ENCODE results near the gene PLA2G6.

PLA2G6 gene

DNA sequence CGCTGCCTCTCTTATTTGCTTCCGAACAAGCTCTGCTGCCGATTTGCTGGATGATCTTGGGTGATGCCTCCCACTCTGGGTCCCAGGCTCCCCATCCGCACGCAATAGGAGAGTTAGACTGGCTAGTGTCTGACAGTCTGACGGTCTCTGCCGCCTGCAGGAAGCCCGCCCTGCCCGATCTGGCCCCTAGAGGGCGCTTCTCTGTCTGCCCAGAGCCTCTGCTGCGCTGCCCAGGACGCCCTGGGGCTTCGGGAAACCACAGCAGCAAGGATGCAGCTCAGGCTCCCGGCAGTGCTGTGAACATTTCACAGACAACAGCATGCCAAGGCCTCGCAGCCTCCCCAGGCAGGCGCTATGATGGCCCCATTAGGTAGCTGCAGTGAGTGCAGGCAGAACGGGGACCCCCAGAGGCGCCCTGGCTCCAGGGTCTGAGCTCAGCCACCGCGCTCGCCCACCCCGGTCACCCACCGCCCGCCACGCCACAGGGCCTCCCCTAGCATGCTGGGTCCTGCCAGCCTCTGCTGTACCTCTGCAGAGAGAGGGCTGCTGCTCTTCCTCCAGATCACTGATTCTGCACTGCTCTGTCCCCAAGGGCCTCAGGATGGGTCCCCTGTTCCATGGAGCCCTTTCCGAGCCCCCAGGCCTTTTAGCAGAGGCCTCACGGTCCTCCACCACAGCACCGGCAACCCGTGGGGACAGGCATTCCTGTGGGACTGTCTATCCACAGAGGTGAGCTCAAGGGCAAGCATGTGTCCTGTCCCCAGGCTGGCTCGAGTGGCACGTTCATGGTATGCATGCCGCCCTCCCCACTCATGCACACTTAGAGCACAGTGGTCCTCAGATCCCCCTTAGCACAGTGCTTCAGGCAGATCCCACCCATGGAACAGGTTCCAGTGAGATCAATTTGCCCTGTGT is 66.9 kb downstream of the PLA2G6 start (continued):
- TF ChIP-seq, protein P1, sequence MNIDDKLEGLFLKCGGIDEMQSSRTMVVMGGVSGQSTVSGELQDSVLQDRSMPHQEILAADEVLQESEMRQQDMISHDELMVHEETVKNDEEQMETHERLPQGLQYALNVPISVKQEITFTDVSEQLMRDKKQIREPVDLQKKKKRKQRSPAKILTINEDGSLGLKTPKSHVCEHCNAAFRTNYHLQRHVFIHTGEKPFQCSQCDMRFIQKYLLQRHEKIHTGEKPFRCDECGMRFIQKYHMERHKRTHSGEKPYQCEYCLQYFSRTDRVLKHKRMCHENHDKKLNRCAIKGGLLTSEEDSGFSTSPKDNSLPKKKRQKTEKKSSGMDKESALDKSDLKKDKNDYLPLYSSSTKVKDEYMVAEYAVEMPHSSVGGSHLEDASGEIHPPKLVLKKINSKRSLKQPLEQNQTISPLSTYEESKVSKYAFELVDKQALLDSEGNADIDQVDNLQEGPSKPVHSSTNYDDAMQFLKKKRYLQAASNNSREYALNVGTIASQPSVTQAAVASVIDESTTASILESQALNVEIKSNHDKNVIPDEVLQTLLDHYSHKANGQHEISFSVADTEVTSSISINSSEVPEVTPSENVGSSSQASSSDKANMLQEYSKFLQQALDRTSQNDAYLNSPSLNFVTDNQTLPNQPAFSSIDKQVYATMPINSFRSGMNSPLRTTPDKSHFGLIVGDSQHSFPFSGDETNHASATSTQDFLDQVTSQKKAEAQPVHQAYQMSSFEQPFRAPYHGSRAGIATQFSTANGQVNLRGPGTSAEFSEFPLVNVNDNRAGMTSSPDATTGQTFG (tag by site-specific recombination; IDR thresholded peaks at IDR 0.05; ENCODE audit: borderline replicate concordance): no peak
- TF ChIP-seq ZBTB7A (tag by site-specific recombination; IDR thresholded peaks at IDR 0.05; ENCODE audit: low read depth): no peak
- TF ChIP-seq ZFP37 (tag by site-specific recombination; IDR thresholded peaks at IDR 0.05): no peak
- no peak for TF ChIP-seq ZNF585B (tag by site-specific recombination; IDR thresholded peaks at IDR 0.05)
- TF ChIP-seq ZNF350 (tag by site-specific recombination; IDR thresholded peaks at IDR 0.05): no peak
- TF ChIP-seq, protein P2, sequence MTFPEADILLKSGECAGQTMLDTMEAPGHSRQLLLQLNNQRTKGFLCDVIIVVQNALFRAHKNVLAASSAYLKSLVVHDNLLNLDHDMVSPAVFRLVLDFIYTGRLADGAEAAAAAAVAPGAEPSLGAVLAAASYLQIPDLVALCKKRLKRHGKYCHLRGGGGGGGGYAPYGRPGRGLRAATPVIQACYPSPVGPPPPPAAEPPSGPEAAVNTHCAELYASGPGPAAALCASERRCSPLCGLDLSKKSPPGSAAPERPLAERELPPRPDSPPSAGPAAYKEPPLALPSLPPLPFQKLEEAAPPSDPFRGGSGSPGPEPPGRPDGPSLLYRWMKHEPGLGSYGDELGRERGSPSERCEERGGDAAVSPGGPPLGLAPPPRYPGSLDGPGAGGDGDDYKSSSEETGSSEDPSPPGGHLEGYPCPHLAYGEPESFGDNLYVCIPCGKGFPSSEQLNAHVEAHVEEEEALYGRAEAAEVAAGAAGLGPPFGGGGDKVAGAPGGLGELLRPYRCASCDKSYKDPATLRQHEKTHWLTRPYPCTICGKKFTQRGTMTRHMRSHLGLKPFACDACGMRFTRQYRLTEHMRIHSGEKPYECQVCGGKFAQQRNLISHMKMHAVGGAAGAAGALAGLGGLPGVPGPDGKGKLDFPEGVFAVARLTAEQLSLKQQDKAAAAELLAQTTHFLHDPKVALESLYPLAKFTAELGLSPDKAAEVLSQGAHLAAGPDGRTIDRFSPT (tag by site-specific recombination; IDR thresholded peaks at IDR 0.05): no peak
- TF ChIP-seq ZNF654 (tag by site-specific recombination; IDR thresholded peaks at IDR 0.05; ENCODE audit: low read depth): peak; percentile 50
- no peak for TF ChIP-seq ZNF157 (tag by site-specific recombination; IDR thresholded peaks at IDR 0.05)
- no peak for TF ChIP-seq ZNF404 (tag by site-specific recombination; IDR thresholded peaks at IDR 0.05)
- no peak for TF ChIP-seq BCL11A (tag by site-specific recombination; IDR thresholded peaks at IDR 0.05; ENCODE audit: low read depth)
- TF ChIP-seq ZNF561 (tag by site-specific recombination; IDR thresholded peaks at IDR 0.05; ENCODE audit: borderline replicate concordance): no peak
- no peak for TF ChIP-seq SP3 (tag by site-specific recombination; IDR thresholded peaks at IDR 0.05)
- no peak for TF ChIP-seq ZNF184 (tag by site-specific recombination; IDR thresholded peaks at IDR 0.05)
- TF ChIP-seq, protein P3, sequence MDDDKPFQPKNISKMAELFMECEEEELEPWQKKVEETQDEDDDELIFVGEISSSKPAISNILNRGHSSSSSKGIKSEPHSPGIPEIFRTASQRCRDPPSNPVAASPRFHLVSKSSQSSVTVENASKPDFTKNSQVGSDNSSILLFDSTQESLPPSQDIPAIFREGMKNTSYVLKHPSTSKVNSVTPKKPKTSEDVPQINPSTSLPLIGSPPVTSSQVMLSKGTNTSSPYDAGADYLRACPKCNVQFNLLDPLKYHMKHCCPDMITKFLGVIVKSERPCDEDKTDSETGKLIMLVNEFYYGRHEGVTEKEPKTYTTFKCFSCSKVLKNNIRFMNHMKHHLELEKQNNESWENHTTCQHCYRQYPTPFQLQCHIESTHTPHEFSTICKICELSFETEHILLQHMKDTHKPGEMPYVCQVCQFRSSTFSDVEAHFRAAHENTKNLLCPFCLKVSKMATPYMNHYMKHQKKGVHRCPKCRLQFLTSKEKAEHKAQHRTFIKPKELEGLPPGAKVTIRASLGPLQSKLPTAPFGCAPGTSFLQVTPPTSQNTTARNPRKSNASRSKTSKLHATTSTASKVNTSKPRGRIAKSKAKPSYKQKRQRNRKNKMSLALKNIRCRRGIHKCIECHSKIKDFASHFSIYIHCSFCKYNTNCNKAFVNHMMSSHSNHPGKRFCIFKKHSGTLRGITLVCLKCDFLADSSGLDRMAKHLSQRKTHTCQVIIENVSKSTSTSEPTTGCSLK (tag by site-specific recombination; IDR thresholded peaks at IDR 0.05): no peak
- no peak for TF ChIP-seq ZNF701 (tag by site-specific recombination; IDR thresholded peaks at IDR 0.05)
- TF ChIP-seq ZSCAN16 (tag by site-specific recombination; IDR thresholded peaks at IDR 0.05): no peak
- no peak for TF ChIP-seq ZNF623 (tag by site-specific recombination; IDR thresholded peaks at IDR 0.05)
- TF ChIP-seq, protein P4, sequence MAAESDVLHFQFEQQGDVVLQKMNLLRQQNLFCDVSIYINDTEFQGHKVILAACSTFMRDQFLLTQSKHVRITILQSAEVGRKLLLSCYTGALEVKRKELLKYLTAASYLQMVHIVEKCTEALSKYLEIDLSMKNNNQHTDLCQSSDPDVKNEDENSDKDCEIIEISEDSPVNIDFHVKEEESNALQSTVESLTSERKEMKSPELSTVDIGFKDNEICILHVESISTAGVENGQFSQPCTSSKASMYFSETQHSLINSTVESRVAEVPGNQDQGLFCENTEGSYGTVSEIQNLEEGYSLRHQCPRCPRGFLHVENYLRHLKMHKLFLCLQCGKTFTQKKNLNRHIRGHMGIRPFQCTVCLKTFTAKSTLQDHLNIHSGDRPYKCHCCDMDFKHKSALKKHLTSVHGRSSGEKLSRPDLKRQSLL (tag by site-specific recombination; IDR thresholded peaks at IDR 0.05): no peak
- no peak for TF ChIP-seq ZNF76 (tag by site-specific recombination; IDR thresholded peaks at IDR 0.05; ENCODE audit: borderline replicate concordance, low read depth)
- no peak for TF ChIP-seq ZNF621 (tag by site-specific recombination; IDR thresholded peaks at IDR 0.05)
- no peak for TF ChIP-seq ZNF677 (tag by site-specific recombination; IDR thresholded peaks at IDR 0.05)
- TF ChIP-seq ZBTB20 (tag by site-specific recombination; IDR thresholded peaks at IDR 0.05): peak; percentile 39; the same call in 1 of the 2 replicates
- TF ChIP-seq ZNF138 (tag by site-specific recombination; IDR thresholded peaks at IDR 0.05; ENCODE audit: borderline replicate concordance): no peak
- no peak for TF ChIP-seq ZNF785 (tag by site-specific recombination; IDR thresholded peaks at IDR 0.05)
- no peak for TF ChIP-seq OVOL3 (tag by site-specific recombination; IDR thresholded peaks at IDR 0.05)
- no peak for TF ChIP-seq SCRT2 (tag by site-specific recombination; IDR thresholded peaks at IDR 0.05)
- no peak for TF ChIP-seq GLI2 (tag by site-specific recombination; IDR thresholded peaks at IDR 0.05; ENCODE audit: borderline replicate concordance, low read depth)
